ENCODE results near the gene RAB3B. TPM values are rescaled to one million over a fixed set of nuclear protein-coding genes. Genes with fewer than 3 reads are reported as not detected.

The RAB3B gene
- total RNA-seq, 1 donor from 2014 or later, result 7.7 TPM

DNA sequence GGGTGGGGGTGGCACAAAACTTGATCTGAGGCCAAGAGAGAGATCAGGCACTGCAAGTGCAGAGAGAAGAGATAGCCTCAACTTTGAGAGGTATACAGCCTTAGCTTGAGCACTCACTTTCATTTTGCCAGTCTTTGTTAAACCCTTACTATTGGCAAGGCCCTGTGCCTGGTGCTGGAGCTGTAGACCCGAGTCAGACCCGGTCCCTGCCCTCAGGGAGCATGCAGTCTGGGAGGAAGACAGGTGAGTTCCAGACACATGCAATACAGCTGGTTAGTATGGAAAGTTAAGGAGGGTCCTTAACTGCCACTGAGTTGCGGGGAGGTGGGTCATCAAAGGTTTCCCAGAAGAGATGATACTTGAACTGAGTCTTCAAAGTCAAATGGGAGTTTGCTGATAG, 31.7 kb downstream of the RAB3B start:
- no peak for FAIRE-seq
- no peak for DNase-seq (ENCODE audit: low spot score in 2 of 2)

DNA sequence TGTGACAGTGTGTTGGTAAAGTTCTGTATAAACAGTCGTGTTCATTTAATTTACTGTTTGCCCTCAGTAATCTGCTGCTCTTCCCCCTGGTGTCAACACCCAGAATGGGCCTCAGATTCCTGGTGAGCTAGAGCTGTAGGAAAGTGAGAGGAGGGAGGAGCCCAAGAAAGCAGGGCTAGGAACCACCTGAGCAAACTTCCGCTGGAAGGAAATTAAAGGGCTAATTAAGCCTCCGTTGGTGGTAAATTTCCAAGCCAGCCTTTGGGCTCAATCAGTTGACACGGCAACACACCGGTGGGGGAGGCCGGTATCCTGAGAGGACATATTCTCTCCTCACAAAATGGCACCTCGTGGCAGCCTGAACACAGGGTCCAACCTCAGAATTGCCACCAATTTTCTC, 32.9 kb downstream of the RAB3B start:
- FAIRE-seq, result no peak

DNA sequence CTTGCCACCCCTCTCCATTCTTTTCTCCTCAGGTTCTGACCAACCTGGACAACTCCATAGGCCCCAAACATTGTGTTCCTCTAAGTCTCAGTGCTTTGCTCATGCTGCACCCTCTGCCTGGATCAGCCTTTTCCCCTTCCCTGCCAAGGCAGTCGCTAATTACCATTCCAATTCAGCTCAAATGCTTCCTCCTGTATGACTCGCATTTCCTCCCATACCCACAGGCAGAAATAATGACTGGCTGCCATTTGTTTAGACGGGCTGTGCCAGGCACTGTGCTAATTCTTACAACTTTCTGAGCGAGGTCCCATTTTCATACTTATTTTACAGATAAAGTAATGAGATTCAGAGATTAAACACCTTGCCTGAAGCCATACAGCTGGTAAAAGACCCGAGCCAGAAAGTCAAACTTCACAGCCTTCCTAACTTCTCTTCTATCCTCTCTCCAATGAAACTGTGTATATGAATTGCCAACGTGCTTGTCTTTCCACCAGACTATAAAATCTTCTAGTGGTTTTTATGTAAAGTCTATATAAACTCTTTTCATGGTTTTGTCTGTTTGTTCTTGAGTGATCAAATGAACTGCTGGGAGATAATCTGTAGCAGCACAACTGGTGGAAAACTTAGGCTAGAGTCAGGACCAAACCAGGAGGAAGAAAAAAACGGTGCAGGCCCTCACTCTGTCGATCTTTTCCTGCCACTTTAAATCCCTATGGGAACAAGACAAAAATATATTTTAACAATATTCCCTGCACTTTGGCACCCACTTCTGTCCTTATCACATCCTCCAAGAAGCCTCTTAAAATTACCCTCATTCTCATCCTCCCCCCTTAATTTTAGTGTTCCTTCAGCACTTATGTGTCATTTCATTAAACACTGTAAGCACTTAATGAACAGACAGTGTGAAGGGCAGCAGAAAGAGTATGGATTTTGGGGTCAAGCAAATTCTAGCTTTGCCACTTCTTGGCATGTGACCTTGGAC, 33.7 kb downstream of the RAB3B start:
- DNase-seq (ENCODE audit: low spot score in 2 of 2) (no peak), FAIRE-seq (no peak)

More for the DNA sequence above, 32.9 kb downstream of the RAB3B start:
- no peak for DNase-seq (ENCODE audit: low spot score in 2 of 2)

DNA sequence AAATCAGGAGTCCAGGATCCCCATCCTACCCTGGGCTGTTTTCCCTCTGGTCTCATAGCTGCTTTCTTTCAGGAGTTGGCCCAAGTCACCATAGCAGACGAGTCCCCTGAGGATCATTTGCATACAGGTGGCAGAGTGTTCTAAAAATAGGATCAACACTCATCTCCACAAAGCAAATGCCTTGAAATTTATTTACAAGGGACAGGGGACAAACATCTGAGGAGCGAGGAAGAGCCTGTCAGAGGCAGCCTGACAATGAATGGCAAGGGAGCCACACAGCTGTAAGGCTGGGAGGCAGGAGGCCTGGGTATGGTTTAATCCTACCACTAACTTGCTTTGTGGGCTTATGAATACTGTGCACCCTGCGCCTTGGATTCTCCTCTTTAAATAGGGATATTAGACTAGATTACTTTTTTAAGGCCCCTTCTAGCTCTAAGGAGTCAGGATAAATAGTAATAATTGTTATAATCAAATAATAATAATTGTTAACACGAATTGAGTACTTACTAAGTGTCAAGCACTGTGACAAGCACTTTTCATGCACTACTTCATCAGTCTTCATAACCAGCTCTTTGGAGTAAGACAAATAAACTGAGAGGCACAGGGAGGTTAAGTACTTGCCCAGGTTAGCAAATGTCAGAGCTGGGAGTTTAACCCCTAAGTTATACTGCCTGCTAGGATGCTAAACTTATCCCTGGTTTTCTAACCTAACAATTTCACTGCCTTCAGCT, 34.5 kb downstream of the RAB3B start:
- no peak for FAIRE-seq
- no peak for DNase-seq (ENCODE audit: low spot score in 2 of 2)

DNA sequence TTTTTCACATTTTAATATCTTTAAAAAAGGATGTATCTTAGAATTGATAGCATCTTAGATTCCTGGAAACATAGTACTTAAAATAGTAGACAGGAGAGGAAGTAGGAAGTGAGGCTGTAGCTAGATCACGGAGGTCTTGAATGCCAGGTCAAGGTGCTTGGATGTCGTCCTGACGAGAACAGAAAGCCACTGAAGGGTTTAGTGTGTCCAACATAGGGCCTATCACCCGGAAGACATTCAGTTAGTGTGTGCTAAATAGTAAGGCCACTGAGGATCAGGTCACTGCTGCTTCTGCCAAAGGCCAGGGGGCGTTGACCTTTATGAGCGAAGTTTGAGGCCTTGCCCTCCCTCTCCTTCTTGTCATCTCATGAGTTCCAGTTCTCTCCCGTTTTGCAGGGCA, 35.7 kb downstream of the RAB3B start:
- FAIRE-seq (no peak), DNase-seq (ENCODE audit: low spot score in 2 of 2) (no peak)

DNA sequence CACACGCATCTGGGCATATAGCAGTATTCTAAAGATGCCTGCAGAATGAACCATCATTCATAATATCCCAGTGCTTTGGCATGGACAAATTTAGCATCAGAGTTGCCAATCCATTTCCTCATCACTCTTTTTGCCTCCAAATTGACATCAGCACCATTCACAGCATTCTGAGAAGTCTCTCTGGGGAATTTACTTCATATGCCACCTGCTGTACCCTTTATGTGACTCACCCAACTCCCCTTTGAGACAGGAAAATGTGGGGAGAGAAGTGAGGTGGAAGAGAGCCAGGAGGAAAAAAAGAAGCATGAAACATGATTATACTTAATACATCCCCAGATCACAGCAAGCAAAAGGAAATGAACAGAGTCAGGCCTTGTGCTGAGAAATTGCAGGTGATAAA, 37.4 kb downstream of the RAB3B start:
- no peak for FAIRE-seq
- DNase-seq (ENCODE audit: low spot score in 2 of 2), result no peak

DNA sequence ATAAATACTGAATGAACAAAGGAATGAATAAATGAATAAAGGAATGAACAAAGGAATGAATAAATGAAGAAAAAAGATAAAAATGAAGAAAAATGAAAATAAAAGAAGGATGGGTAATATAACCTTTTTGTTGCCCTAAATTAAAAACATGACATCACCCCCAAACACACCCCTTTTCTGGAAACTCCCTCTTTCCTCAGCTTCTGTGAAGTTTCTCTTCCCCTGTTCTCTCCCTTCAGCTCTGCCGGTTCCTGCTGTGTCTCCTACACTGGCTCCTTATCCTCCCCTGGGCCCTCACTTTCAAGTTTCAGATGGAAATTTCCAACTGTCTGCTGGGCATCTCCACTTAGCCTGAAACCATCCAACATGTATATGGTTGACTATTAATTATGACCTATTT, 37.9 kb downstream of the RAB3B start:
- no peak for FAIRE-seq

DNA sequence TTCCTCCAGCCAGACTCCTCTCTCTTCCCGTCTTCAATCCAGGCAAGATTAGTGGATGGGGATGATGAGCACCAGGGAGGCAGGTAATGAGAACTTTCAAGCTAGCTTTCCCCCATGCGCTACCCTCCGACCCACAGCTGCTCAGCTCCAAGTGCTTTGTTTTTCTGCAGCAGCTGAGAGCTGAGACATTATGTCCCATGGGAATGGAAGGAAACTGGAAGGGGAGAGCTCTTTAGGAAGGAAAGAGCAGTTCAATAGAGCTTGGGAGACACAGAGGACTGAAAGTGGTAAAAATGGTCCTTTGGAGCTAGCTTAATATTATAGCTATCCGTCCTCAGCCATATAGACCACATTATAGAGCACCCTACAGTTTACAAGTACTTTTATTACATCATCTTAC, 39.8 kb downstream of the RAB3B start:
- FAIRE-seq (no peak), DNase-seq (ENCODE audit: low spot score in 2 of 2) (no peak)

More for the DNA sequence above, 37.9 kb downstream of the RAB3B start:
- DNase-seq (ENCODE audit: low spot score in 2 of 2), result no peak

DNA sequence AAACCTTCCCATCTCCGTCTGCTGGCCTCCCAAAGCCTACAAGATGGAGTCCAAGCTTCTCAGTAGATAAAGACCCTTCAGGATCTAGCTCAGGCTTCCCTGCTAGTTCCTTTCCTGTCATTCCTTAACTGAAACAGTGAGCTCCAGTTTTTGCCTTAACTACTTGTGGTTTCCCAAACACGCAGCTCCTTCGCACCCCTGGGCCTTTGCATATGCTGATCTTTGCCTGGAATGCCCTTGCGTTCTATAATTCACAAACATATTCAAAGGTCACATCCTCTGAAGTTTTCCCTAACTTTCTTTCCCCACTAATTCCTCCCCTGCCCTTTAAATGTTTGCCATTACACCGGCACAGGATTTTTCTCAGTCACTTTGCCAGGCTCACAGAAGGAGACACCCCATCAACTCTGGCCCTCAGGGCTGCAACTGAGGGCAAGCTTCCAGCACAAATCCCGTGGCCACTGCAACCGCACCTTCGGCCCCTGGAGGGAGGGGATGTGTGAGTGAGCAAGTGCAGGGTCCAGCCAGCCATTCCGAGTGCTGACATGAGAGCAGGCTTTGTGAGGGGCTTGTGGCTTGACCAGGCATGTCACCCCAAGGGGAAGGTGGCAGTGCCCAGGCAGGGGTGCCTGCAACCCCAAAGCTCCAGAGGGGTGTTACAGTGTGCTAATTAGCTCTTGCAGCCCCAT, 41.3 kb downstream of the RAB3B start:
- FAIRE-seq (no peak), DNase-seq (ENCODE audit: low spot score in 2 of 2) (no peak)

DNA sequence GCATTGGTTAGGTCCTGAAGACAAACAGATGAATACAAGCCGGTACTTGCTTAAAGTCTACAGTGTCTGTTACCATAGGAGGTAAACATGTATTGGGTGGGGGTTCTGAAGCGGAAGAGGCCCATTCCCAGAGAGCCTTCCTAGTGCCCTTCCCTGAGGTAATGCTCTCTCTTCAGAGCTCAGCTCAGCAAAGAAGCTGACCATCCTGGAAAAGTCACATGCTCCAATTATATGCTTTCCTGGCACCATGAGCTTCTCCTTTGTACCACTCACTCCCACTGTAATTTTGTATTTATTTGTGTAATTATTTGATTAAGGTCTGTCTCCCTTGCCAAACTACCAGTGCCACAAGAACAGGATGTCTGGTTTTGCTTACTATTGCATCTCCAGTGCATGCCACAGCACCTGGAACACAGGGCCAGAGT, 42.0 kb downstream of the RAB3B start:
- FAIRE-seq (no peak), DNase-seq (ENCODE audit: low spot score in 2 of 2) (no peak)

DNA sequence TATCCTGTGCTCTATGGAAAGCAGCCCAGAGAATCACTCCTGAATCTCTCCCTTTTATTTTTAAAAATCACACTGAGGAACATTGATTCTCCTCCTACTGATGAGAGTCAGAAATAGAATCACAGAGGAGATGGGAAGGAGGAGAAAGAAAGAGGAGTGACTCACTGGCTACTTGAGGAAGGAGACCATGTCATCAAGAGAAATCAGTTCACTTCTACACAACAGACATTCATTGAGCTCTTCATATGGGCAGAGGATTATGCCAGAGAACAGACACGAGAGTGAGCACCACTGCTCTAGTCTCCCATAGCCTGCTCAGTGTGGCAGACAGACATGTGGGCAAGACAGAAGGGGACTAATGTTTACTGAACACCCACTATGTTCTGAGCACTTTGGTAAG, 44.2 kb downstream of the RAB3B start:
- FAIRE-seq (no peak), DNase-seq (ENCODE audit: low spot score in 2 of 2) (peak in 1 of 2 donors; percentile 29)

DNA sequence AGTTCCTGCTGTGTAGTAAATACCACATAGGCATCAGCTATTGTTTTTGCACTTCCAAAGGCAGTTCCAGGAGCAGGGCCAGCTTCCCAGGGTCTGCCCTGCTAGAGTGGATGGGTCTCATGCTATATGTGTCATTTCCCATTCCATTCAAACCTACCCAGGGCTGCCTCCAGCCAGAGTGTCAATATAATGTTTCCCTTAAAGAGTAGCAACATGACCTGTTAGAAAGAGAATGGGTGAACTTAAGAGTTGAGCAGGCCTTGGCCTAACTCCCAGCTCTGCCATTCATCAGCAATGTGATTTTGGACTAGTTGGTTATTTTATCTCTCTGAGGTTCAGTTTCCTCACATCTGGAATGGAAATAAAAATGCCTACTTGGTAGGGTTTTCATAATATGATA, 44.9 kb downstream of the RAB3B start:
- DNase-seq (ENCODE audit: low spot score in 2 of 2) (no peak), FAIRE-seq (no peak)

DNA sequence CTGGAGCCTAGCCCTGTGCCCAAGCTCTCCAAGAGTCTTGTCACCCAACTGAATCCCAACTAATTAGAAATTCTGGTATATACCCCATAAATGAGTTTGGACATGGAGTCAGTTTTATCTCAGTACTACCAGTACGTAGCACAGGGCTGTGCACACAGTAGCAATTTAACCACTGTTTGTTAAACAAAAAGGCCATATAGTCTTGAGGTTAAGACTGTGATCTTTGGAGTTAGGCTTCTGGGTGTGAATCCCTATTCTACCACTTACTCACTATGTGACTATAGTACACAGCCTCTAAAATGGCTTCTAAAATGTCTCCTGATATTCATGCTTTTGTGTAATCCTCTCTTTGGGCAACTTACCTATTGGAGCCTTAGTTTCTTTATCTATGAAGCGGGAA, 48.2 kb downstream of the RAB3B start:
- FAIRE-seq (no peak), DNase-seq (ENCODE audit: low spot score in 2 of 2) (no peak)

DNA sequence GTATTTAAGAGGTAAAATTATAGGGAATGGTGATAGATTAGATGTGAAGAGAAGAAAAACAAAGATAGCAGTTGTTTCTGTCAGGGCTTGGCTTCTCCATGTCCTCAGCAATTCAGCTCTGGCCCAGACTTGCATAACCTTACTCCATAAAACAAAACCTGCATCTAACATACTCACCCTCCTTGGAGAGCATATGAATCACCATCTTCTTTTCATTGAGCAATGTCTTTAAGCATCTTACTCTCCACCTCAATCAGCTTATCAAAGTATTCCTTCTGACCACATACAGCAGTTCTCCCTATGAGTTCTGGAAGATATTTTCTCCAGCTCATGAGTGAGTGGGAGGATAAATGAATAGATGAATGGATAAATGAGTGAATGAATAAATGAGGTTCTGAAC, 49.0 kb downstream of the RAB3B start:
- no peak for FAIRE-seq
- DNase-seq (ENCODE audit: low spot score in 2 of 2), result no peak

DNA sequence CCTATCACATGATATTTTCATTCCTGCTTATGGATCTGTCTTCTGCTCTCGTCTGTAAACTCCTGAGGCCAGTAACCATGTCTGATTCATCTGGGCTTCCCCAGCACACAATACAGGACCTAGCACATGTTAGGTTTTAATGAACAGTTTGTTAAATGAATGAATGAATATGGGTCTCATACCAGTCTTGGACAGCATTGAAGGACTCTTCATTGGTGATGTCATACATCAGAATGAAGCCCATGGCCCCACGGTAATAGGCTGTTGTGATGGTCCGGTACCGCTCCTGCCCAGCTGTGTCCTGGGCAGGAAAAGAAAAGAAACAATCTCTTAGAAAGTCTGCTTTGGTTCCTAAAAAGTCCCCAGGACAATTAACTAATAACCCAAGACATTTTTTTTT, 53.4 kb downstream of the RAB3B start:
- FAIRE-seq, result no peak
- no peak for DNase-seq (ENCODE audit: low spot score in 2 of 2)

DNA sequence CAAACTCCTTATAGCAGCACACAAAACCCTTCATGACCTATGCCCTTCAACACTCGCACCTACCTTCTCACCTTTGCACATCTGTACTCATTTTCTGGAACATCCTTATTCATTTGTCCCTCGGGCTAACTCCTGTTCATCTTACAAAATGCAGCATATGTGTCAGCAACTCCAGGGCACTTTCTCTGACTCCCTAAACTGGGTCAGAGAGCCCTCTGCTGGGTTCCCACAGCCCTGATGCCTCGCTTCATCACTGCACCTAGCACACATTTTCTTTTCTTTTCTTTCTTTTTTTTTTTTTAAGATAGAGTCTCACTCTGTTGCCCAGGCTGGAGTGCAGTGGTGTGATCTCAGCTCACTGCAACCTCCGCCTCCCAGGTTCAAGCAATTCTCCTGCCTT, 54.0 kb downstream of the RAB3B start:
- no peak for FAIRE-seq
- no peak for DNase-seq (ENCODE audit: low spot score in 2 of 2)

DNA sequence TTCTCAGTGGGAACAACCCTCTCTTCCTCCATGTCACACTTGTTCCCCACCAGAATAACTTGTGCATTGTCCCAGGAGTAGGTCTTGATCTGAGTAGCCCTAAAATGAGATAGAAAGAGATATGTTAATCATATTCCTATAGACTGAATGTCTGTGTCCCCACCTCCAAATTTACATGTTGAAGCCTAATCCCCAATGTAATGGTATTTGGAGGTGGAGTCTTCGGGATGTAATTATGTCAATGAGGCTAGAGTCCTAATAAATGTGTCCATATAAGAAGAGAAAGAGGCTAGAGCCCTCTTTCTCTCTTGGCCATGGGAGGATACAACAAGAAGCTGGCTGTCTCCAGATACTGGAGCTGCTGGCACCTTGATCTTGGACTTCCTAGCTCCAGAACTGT, 57.2 kb downstream of the RAB3B start:
- FAIRE-seq, result no peak
- no peak for DNase-seq (ENCODE audit: low spot score in 2 of 2)

DNA sequence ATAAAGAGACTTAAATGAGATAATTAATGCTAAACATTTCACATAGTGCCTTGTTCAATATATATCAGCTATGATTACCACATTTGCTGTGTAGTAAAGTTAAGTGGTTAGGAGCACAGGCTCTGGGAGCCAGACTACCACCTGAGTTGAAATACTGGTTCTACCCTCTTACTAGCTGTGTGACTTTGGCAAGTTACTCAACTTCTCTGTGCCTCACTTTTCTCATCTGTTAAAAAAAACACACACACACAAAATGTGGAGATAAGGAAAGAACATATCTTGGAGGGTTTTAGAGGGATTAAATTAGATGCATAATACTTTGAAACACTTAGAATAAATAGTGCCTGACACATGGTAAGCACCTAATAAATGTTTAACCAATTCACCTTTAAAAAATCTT, 60.2 kb downstream of the RAB3B start:
- DNase-seq (ENCODE audit: low spot score in 2 of 2) (no peak), FAIRE-seq (no peak)

DNA sequence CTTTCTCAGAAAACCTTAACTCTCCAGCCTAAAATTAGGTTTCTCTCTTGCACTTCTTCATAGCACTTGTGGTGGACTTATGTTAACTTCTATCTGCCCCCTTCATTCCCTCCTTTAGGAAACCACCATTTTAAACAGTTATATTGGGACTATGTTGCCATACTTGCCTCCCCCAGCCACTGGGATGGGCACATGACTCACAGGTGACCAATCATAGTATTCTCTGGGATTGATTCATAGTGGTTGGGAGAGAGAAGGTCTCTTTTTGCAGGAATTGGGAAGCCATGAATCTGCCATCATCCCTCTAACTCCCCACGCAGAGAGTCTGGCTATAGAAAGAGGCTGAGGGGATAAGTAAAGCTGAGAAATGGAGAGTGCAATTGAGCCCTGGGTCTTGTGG, 61.6 kb downstream of the RAB3B start:
- no peak for DNase-seq (ENCODE audit: low spot score in 2 of 2)
- FAIRE-seq, result no peak

DNA sequence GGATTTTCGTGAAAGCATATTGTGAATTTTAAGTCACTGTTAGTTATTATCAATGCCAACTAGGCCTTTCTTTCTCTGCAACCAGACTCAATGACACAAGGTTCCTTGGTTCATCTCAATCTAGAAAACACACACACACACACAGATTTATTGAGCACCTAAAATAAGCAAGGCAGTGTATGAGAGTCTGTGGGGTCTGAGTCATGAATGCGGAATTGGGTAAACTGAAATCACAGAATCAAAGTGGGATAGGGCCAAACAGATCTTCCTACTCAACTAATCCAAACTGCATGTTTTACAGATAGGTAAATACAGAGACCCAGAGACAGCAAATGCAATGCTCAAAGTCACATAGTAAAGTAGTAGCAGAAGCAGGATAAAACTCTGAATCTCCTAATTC, 63.5 kb downstream of the RAB3B start:
- DNase-seq (ENCODE audit: low spot score in 2 of 2), result no peak
- no peak for FAIRE-seq

DNA sequence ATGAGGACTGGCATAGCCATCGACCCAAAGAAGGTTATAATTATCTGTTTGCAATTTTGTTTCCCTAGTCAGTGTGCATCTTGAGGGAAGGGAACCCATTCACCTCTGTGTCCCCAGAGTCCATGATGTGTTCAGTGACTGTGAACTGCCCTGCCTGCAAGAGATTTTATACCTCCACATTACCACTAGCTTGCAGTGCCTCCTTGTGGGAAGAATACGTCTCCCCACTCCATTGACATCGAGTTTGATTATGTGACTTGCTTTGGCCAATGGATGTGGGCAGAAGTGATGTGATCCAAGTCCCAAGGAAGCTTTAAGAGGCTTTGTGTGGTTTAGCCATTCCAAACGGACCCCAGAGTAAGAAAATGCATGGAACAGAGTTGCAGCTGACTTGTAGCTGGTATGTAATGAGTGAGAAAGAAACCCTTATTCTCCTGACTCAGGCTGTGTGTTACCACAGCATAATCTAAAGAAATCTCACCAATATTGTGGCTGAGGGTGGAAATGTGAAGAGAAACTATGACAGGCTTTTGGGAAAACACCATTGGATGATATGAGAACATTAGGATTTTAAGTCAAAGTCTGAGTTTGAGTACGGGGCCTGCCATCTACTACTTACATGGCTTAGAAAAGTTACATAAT, 64.2 kb downstream of the RAB3B start:
- FAIRE-seq (no peak), DNase-seq (ENCODE audit: low spot score in 2 of 2) (no peak)
